NCI-H345 treated with DMSO at 0.1 percent for 48 hours (cell line): Measurements from ENCODE around the gene SCAND1.
A peak's percentile ranks its signal among the peaks of the same experiment; 100 is the strongest.

ENCODE experiments used
- DNase-seq: peaks from one replicate; lab custom pipeline; 2025; ENCODE audit not compliant: unreplicated experiment; lab: John Stamatoyannopoulos, UW

Gene SCAND1

DNA sequence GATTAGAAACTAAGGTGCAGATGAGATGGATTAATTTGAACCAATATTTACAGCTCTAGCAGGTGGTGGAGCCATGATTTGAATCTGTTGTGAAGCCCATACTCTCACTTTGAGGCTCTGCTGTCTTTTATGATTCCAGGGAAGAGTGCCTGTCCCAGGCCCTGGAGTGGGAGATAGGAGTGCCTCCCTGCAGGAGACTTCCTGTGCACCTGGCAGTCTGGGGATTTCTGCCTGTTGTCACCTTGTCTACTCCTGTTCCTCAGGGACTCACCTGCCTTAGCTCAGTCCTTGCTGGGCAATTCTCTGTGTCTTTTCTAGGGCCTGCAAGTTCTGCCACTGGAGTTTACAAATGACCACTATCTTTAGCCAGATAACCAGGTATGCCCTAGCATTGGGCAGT, 46.3 kb downstream of the SCAND1 start:
- peak; percentile 96 for DNase-seq

GRCh38 chr20:35907017-35907701, 47.1 kb downstream of the SCAND1 start:
- peak; percentile 91 for DNase-seq

DNA sequence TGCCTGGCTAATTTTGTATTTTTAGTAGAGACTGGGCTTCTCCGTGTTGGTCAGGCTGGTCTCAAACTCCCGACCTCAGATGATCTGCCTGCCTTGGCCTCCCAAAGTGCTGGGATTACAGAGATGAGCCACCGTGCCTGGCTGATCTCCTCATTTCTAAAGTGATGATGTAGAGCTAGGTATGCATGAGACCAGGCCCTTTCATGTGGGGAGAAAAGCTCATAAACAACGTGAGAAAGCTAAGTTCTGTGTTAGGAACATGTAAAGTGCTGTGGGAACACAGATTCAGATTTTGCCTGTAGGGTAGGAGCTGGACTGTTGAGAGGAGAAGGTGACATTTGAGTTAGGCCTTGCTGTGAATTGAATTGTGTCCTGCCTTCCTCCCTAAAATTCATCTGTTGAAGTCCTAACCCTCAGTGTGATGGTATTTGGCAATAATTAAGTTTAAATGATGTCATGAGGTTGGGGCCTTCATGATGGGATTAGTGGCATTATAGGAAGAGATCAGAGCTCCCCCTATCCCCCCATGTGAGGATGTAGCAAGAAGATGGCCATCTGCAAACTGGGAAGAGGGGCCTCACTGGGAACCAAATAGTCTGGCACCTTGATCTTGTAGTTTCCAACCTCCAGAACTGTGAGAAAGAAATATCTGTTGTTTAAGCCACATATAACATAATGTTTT, 49.2 kb downstream of the SCAND1 start:
- DNase-seq, result no peak

DNA sequence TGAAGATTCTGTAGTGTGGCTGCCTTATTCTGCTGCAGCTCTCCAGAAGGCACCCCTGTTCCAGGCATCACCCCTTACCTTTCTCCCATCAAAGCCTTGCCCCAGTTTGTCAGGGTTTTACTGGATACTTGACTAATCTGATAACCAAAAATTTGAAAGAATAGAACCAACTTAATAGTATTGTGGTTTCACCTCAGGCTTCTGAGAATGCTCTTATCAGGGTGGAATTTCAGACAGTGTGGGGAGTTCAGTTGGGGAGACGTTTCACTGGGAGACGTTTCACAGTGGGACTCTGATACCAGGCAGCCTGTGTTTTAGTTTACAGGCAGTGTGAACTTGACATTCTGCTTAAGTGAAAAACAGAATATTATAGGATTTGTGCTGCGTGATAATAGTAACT, 50.5 kb downstream of the SCAND1 start:
- DNase-seq, result no peak
